Hepatocyte (in vitro differentiated cells): ENCODE measurements around the gene SPAG4. TPM values are rescaled to one million over a fixed set of nuclear protein-coding genes. Genes with fewer than 3 reads are reported as not detected.

Experiments used
- DNase-seq: peaks from one replicate; pipeline ENCODE4 v3.0.0-alpha.2; 2016; ENCODE audit warnings: low spot score
- H2AFZ ChIP-seq: fragments of 200-600 bp; sonication (generic); 2 replicates; pipeline ENCODE4 v1.6.0; 2016; ENCODE audit warnings: antibody characterized with exemption, mild to moderate bottlenecking
- H3K27ac ChIP-seq: fragments of 200-600 bp; sonication (generic); 2 replicates; pipeline ENCODE4 v1.5.1; 2016; ENCODE audit warnings: mild to moderate bottlenecking
- H3K27me3 ChIP-seq: fragments of 200-600 bp; sonication (generic); 2 replicates; pipeline ENCODE4 v1.6.1; 2016
- H3K36me3 ChIP-seq: fragments of 200-600 bp; sonication (generic); replicated peaks from 2 replicates; pipeline ENCODE4 v1.5.1; 2016; ENCODE audit warnings: low read depth; ENCODE audit not compliant: insufficient read depth
- H3K4me1 ChIP-seq: fragments of 200-600 bp; sonication (generic); 2 replicates; pipeline ENCODE4 v1.5.1; 2016; ENCODE audit warnings: mild to moderate bottlenecking, moderate library complexity; ENCODE audit not compliant: insufficient read depth
- H3K4me2 ChIP-seq: fragments of 200-600 bp; sonication (generic); 2 replicates; pipeline ENCODE4 v1.6.0; 2016
- H3K4me3 ChIP-seq: fragments of 200-600 bp; sonication (generic); 2 replicates; pipeline ENCODE4 v1.5.1; 2016; ENCODE audit warnings: mild to moderate bottlenecking
- H3K79me2 ChIP-seq: fragments of 200-600 bp; sonication (generic); 2 replicates; pipeline ENCODE4 v1.6.0; 2017; ENCODE audit warnings: mild to moderate bottlenecking
- H3K9me2 ChIP-seq: fragments of 200-600 bp; sonication (generic); replicated peaks from 2 replicates; pipeline ENCODE4 v1.6.0; 2017; ENCODE audit warnings: mild to moderate bottlenecking; ENCODE audit not compliant: insufficient read depth
- H3K9me3 ChIP-seq: fragments of 200-600 bp; sonication (generic); 2 replicates; pipeline ENCODE4 v1.5.1; 2016; ENCODE audit warnings: low read depth, mild to moderate bottlenecking
- H4K20me1 ChIP-seq: fragments of 200-600 bp; sonication (generic); 2 replicates; pipeline ENCODE4 v1.6.0; 2016; ENCODE audit warnings: mild to moderate bottlenecking; ENCODE audit not compliant: insufficient read depth, poor library complexity, severe bottlenecking
- CTCF ChIP-seq: fragments of 200-600 bp; sonication (generic); IDR thresholded peaks from 2 replicates; pipeline ENCODE4 v1.5.1; 2016; ENCODE audit warnings: antibody characterized with exemption, mild to moderate bottlenecking; ENCODE audit not compliant: poor library complexity
- EZH2 ChIP-seq: fragments of 200-600 bp; sonication (generic); IDR thresholded peaks from 2 replicates; pipeline ENCODE4 v1.6.1; 2016; ENCODE audit warnings: antibody characterized with exemption, mild to moderate bottlenecking, borderline replicate concordance
- EZH2phosphoT487 ChIP-seq: fragments of 200-600 bp; sonication (generic); IDR thresholded peaks from one replicate; pipeline ENCODE4 v1.6.1; 2018; ENCODE audit warnings: antibody characterized with exemption, mild to moderate bottlenecking, low read depth, moderate library complexity; ENCODE audit not compliant: unreplicated experiment, severe bottlenecking
- WGBS: methylation state at CpG from one replicate; pipeline ENCODE4 v1.1.6; 2016; ENCODE audit warnings: low lambda C conversion rate; ENCODE audit errors: missing lambda C conversion rate; 5-methylcytosine and 5-hydroxymethylcytosine counted together
- polyA plus RNA-seq: library from polyadenylated mRNA; unstranded; fragments of >200 nt; fragmentation: Nextera tagmentation; extraction: Ambion mirVana; gene quantifications from 2 replicates; pipeline ENCODE4 v1.2.1, GENCODE V29; 2016
- total RNA-seq: library from RNA; depleted of rRNA; stranded (reverse); fragments of >200 nt; gene quantifications from 2 replicates; pipeline ENCODE4 v1.2.3, GENCODE V29; 2014

SPAG4 gene
- total and polyA plus RNA-seq, 2 experiments from 2014 or later = 6.6 to 7.9 TPM

GRCh38 chr20:35644806-35645205, 29.2 kb downstream of the SPAG4 start:
- no peak for TF ChIP-seq EZH2
- TF ChIP-seq CTCF = no peak
- no peak for TF ChIP-seq EZH2phosphoT487
- Histone ChIP-seq H3K79me2 (peaks cover 98% of the 10 kb centered on the region), H3K4me1 (no peaks in the 10 kb centered on the region), H3K4me3 (no peak overlapping the region), H3K4me2 (no peak overlapping the region), H3K36me3 (no peaks in the 10 kb centered on the region), H3K27ac (no peak overlapping the region), H3K9me2 (no peaks in the 10 kb centered on the region), H3K9me3 (no peaks in the 10 kb centered on the region), H4K20me1 (peaks cover 64% of the 10 kb centered on the region), H2AFZ (no peak overlapping the region), H3K27me3 (no peaks in the 10 kb centered on the region)
- DNase-seq = no peak
- 87% methylated on average over 2 of the region's 2 CpGs for WGBS

- H3K27ac ChIP-seq = peak overlapping the region; percentile 3
- no peaks in the 10 kb centered on the region for H3K27me3 ChIP-seq
- H3K79me2 ChIP-seq = peaks cover 100% of the 10 kb centered on the region
- peaks cover 11% of the 10 kb centered on the region for H3K4me1 ChIP-seq
- no peaks in the 10 kb centered on the region for H3K9me3 ChIP-seq
- no peak overlapping the region for H3K4me3 ChIP-seq
- DNase-seq = no peak
- no peaks in the 10 kb centered on the region for H3K36me3 ChIP-seq
- peaks cover 84% of the 10 kb centered on the region for H4K20me1 ChIP-seq
- no peak overlapping the region for H2AFZ ChIP-seq
- H3K4me2 ChIP-seq = no peak overlapping the region
- TF ChIP-seq CTCF (no peak), EZH2 (no peak)
- H3K9me2 ChIP-seq = no peaks in the 10 kb centered on the region
Measured at GRCh38 chr20:35648836-35649235, 33.2 kb downstream of the SPAG4 start.

GRCh38 chr20:35650632-35651031, 35.0 kb downstream of the SPAG4 start:
- H4K20me1 ChIP-seq = peaks cover 89% of the 10 kb centered on the region
- H3K9me2 ChIP-seq = no peaks in the 10 kb centered on the region
- TF ChIP-seq EZH2phosphoT487 = no peak
- no peak for TF ChIP-seq EZH2
- no peak for TF ChIP-seq CTCF
- no peak for DNase-seq
- no peaks in the 10 kb centered on the region for H3K36me3 ChIP-seq
- no peak overlapping the region for H3K4me2 ChIP-seq
- no peaks in the 10 kb centered on the region for H3K9me3 ChIP-seq
- no peak overlapping the region for H2AFZ ChIP-seq
- no peak overlapping the region for H3K4me3 ChIP-seq
- peaks cover 11% of the 10 kb centered on the region for H3K4me1 ChIP-seq
- no peak overlapping the region for H3K27ac ChIP-seq
- 84% methylated on average over 3 of the region's 3 CpGs for WGBS
- peaks cover 100% of the 10 kb centered on the region for H3K79me2 ChIP-seq
- H3K27me3 ChIP-seq = no peaks in the 10 kb centered on the region

- Histone ChIP-seq H3K27ac (no peak overlapping the region), H3K9me3 (no peaks in the 10 kb centered on the region), H3K4me2 (no peak overlapping the region), H3K79me2 (peaks cover 100% of the 10 kb centered on the region), H3K27me3 (no peaks in the 10 kb centered on the region), H2AFZ (no peak overlapping the region), H4K20me1 (peaks cover 93% of the 10 kb centered on the region), H3K9me2 (no peaks in the 10 kb centered on the region), H3K4me3 (no peak overlapping the region), H3K4me1 (peaks cover 11% of the 10 kb centered on the region), H3K36me3 (no peaks in the 10 kb centered on the region)
- no peak for DNase-seq
- TF ChIP-seq EZH2 (no peak), EZH2phosphoT487 (no peak), CTCF (no peak)
Measured at GRCh38 chr20:35651958-35652357, 36.3 kb downstream of the SPAG4 start.
